ENCODE results near the gene SRCIN1. TPM values are rescaled to one million over a fixed set of nuclear protein-coding genes. Genes with fewer than 3 reads are reported as not detected.

SRCIN1 gene
- total RNA-seq, 1 donor from 2014 or later, result 0.05 TPM

DNA sequence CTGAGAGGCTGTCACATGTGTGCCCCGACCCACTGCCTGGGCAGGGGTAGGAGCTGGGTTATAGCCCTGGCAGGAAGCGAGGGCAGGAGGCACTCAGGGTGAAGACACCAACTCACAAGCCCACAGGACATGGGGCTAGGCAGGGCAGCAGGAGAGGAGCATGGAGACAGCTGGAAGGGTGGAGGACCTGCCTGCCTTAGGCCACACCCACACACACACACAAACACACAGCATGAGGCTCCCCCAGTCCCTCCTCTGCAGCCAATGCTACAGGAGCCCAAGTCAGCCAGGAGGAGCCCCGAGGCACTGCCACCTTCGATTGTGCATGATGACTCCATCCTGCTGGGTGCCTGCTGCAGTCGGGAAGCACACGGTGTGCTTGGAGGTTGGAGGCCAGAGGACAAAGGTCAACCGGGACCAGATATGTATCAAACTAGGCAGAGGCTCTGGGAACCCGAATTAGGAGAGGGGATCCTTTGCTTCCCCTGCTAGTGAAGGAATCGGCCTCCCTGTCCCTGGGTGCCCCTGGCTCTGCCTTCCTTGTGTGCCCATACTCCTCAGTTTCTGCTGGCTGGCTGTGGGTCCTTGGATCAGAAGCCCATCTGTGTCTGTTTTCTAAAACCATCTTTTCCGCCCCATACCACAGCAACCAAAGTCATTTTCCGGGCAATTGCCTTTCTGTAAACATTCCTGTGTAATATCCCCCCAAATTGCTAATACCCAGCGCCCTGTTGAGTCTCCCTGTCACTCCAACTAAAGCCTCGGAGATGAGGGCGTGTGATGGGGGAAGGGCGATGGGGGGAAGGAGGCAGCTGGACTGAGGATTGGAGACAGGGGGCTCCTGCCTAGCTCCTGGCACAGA lies 20.5 kb downstream of the SRCIN1 start:
- no peak for DNase-seq (ENCODE audit: extremely low spot score, unreplicated experiment)
- H3K4me3 Mint-ChIP-seq (ENCODE audit: unreplicated experiment), result no peak overlapping the region
- no peaks in the 10 kb centered on the region for H3K9me3 Mint-ChIP-seq (ENCODE audit: unreplicated experiment)
- peaks cover 59% of the 10 kb centered on the region for H3K27me3 Mint-ChIP-seq (ENCODE audit: unreplicated experiment)
- H3K27ac Mint-ChIP-seq (ENCODE audit: unreplicated experiment), result no peak overlapping the region
- TF ChIP-seq, protein P1, sequence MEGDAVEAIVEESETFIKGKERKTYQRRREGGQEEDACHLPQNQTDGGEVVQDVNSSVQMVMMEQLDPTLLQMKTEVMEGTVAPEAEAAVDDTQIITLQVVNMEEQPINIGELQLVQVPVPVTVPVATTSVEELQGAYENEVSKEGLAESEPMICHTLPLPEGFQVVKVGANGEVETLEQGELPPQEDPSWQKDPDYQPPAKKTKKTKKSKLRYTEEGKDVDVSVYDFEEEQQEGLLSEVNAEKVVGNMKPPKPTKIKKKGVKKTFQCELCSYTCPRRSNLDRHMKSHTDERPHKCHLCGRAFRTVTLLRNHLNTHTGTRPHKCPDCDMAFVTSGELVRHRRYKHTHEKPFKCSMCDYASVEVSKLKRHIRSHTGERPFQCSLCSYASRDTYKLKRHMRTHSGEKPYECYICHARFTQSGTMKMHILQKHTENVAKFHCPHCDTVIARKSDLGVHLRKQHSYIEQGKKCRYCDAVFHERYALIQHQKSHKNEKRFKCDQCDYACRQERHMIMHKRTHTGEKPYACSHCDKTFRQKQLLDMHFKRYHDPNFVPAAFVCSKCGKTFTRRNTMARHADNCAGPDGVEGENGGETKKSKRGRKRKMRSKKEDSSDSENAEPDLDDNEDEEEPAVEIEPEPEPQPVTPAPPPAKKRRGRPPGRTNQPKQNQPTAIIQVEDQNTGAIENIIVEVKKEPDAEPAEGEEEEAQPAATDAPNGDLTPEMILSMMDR (IDR thresholded peaks at IDR 0.05), result no peak
- H3K36me3 Mint-ChIP-seq (ENCODE audit: unreplicated experiment), result no peaks in the 10 kb centered on the region
- peaks cover 10% of the 10 kb centered on the region for H3K4me1 Mint-ChIP-seq (ENCODE audit: unreplicated experiment)

DNA sequence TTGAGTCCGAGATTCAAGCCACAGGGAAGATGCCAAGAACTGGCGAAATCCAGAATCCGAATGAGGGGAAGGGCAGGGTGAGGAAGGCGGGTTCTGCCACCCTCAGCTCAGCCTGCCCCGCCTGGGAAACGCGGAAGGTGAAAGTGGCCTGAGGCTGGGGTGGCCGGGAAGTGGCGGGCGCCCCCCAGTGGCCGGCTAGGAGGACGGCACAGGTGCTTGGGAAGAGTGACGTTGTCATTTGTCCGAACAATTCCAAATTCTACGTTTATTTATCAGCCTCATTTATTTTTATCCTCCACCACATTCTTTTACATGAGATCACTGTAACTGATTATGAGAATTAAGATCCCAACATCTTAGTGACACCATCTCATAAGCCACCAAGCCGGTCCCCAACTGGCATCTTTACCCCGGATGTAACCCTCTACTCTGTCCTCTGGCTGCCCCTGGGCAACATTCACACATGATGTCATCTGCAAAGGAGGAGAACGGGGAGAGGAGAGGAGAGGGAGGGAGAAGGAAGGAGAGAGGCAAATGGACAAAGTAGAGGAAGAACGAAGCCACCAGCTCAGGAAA lies 21.3 kb downstream of the SRCIN1 start:
- TF ChIP-seq, protein P1 (IDR thresholded peaks at IDR 0.05), result peak; percentile 94
- Mint-ChIP-seq H3K4me1 (ENCODE audit: unreplicated experiment) (peaks cover 18% of the 10 kb centered on the region), H3K4me3 (ENCODE audit: unreplicated experiment) (no peak overlapping the region), H3K9me3 (ENCODE audit: unreplicated experiment) (no peaks in the 10 kb centered on the region), H3K36me3 (ENCODE audit: unreplicated experiment) (no peaks in the 10 kb centered on the region), H3K27me3 (ENCODE audit: unreplicated experiment) (peaks cover 66% of the 10 kb centered on the region), H3K27ac (ENCODE audit: unreplicated experiment) (no peak overlapping the region)
- no peak for DNase-seq (ENCODE audit: extremely low spot score, unreplicated experiment)

DNA sequence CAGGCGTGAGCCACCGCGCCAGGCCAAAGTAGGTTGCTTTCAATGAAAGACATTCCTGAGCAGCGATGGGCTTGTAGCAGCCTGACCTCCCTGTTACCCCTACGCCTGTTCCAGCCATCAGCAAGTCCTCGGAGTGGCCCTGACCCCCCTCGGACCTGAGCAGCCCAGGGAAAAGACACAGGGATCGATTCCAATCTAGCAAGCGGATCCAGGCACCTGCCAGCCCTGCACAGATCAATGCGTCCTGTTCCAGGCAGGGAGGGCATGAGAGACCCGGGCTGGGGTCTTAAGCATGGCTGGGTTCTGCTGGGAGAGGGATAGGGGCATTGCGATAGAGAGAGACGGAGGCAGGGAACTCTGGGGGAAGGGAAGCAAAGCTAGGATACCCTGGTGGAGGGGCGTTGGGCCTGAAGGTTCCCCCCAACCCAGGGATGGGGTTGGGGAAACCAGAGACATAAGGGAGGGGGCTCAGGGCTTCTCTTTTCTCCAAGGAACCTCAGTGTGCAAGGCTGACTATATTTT lies 21.9 kb downstream of the SRCIN1 start:
- TF ChIP-seq, protein P1 (IDR thresholded peaks at IDR 0.05), result no peak
- H3K4me3 Mint-ChIP-seq (ENCODE audit: unreplicated experiment), result no peak overlapping the region
- peaks cover 23% of the 10 kb centered on the region for H3K4me1 Mint-ChIP-seq (ENCODE audit: unreplicated experiment)
- H3K36me3 Mint-ChIP-seq (ENCODE audit: unreplicated experiment), result no peaks in the 10 kb centered on the region
- peaks cover 66% of the 10 kb centered on the region for H3K27me3 Mint-ChIP-seq (ENCODE audit: unreplicated experiment)
- DNase-seq (ENCODE audit: extremely low spot score, unreplicated experiment), result no peak
- H3K9me3 Mint-ChIP-seq (ENCODE audit: unreplicated experiment), result no peaks in the 10 kb centered on the region
- H3K27ac Mint-ChIP-seq (ENCODE audit: unreplicated experiment), result no peak overlapping the region

DNA sequence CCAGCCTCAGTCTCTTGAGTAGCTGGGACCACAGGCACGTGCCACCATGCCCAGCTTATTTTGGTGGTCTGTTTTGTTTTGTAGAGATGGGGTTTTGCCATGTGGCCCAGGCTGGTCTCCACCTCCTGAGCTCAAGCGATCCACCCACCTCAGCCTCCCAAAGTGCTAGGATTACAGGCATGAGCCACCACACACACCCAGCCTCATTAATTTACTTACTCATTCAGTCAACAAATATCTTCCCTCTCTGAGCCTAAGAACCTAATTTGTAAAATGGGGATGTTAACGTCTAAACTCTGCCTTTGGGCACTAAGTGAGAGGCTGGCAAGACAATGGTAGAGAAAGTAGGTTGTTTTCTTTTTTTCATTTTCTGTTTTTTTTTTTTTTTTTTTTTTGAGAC lies 22.6 kb downstream of the SRCIN1 start:
- Mint-ChIP-seq H3K4me1 (ENCODE audit: unreplicated experiment) (peaks cover 25% of the 10 kb centered on the region), H3K27ac (ENCODE audit: unreplicated experiment) (no peak overlapping the region), H3K4me3 (ENCODE audit: unreplicated experiment) (no peak overlapping the region), H3K9me3 (ENCODE audit: unreplicated experiment) (no peaks in the 10 kb centered on the region), H3K27me3 (ENCODE audit: unreplicated experiment) (peaks cover 63% of the 10 kb centered on the region), H3K36me3 (ENCODE audit: unreplicated experiment) (no peaks in the 10 kb centered on the region)
- TF ChIP-seq, protein P1 (IDR thresholded peaks at IDR 0.05), result no peak
- DNase-seq (ENCODE audit: extremely low spot score, unreplicated experiment), result no peak

DNA sequence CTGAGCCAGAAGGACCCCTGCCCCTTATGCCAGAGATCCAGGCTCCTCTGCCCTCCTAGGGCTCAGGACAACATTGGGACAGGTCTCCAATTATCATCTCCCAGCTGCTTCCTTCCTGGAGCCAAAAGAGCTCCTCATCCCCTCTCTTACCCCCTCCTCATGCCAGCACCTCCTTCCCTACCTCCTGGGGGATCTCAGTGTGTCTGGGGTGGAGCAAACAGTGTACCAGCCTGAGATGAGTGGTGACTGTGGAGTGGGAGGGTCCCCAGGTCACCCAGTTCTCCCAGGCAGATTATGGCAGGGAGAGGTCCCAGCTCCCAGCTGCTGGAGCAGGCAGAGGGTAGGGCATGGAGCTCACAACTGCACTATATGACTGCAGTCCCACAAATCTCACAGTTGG lies 23.7 kb downstream of the SRCIN1 start:
- TF ChIP-seq, protein P1 (IDR thresholded peaks at IDR 0.05), result no peak

More for the DNA sequence above, 23.7 kb downstream of the SRCIN1 start:
- H3K27ac Mint-ChIP-seq (ENCODE audit: unreplicated experiment), result no peak overlapping the region
- H3K4me1 Mint-ChIP-seq (ENCODE audit: unreplicated experiment), result peaks cover 31% of the 10 kb centered on the region
- peaks cover 64% of the 10 kb centered on the region for H3K27me3 Mint-ChIP-seq (ENCODE audit: unreplicated experiment)
- H3K4me3 Mint-ChIP-seq (ENCODE audit: unreplicated experiment), result no peak overlapping the region
- no peak for DNase-seq (ENCODE audit: extremely low spot score, unreplicated experiment)
- no peaks in the 10 kb centered on the region for H3K36me3 Mint-ChIP-seq (ENCODE audit: unreplicated experiment)
- H3K9me3 Mint-ChIP-seq (ENCODE audit: unreplicated experiment), result no peaks in the 10 kb centered on the region

All from osteocyte (in vitro differentiated cells).